WERI-Rb-1 (cell line): ENCODE data around the gene RFESD.

ENCODE experiments used
- DNase-seq: peaks from one replicate; pipeline ENCODE4 v3.0.0-alpha.2; 2020
- H3K27ac ChIP-seq: fragments of 250-450 bp; sonication (Bioruptor Pico); 2 replicates; pipeline ENCODE4 v1.5.1; 2020; ENCODE audit warnings: mild to moderate bottlenecking, moderate library complexity
- H3K27me3 ChIP-seq: fragments of 250-450 bp; sonication (Bioruptor Pico); 2 replicates; pipeline ENCODE4 v1.5.1; 2021; ENCODE audit warnings: mild to moderate bottlenecking, low read depth, moderate library complexity; ENCODE audit not compliant: insufficient read depth, severe bottlenecking
- H3K36me3 ChIP-seq: fragments of 250-450 bp; sonication (Bioruptor Pico); 2 replicates; pipeline ENCODE4 v1.5.1; 2020; ENCODE audit warnings: mild to moderate bottlenecking, moderate library complexity
- H3K4me3 ChIP-seq: 2 replicates; pipeline ENCODE4 v1.5.1; 2011; ENCODE audit warnings: low read depth, mild to moderate bottlenecking, control low read depth, low read length
- H3K9me3 ChIP-seq: fragments of 250-450 bp; sonication (Bioruptor Pico); 2 replicates; pipeline ENCODE4 v1.5.1; 2021; ENCODE audit warnings: mild to moderate bottlenecking, moderate library complexity; ENCODE audit not compliant: severe bottlenecking
- TF ChIP-seq, protein P1 (sequence below): IDR thresholded peaks from 2 replicates; pipeline ENCODE4 v1.5.1; 2011; ENCODE audit warnings: low read depth, mild to moderate bottlenecking, control low read depth, inconsistent platforms, low read length

Gene RFESD

GRCh38 chr5:95610546-95610945 is 36.0 kb upstream of the RFESD start:
- Histone ChIP-seq H3K36me3 (no peaks in the 10 kb centered on the region), H3K4me3 (no peak overlapping the region), H3K27ac (no peak overlapping the region), H3K27me3 (no peaks in the 10 kb centered on the region), H3K9me3 (no peaks in the 10 kb centered on the region)
- TF ChIP-seq, protein P1, sequence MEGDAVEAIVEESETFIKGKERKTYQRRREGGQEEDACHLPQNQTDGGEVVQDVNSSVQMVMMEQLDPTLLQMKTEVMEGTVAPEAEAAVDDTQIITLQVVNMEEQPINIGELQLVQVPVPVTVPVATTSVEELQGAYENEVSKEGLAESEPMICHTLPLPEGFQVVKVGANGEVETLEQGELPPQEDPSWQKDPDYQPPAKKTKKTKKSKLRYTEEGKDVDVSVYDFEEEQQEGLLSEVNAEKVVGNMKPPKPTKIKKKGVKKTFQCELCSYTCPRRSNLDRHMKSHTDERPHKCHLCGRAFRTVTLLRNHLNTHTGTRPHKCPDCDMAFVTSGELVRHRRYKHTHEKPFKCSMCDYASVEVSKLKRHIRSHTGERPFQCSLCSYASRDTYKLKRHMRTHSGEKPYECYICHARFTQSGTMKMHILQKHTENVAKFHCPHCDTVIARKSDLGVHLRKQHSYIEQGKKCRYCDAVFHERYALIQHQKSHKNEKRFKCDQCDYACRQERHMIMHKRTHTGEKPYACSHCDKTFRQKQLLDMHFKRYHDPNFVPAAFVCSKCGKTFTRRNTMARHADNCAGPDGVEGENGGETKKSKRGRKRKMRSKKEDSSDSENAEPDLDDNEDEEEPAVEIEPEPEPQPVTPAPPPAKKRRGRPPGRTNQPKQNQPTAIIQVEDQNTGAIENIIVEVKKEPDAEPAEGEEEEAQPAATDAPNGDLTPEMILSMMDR: no peak
- DNase-seq: no peak

DNA sequence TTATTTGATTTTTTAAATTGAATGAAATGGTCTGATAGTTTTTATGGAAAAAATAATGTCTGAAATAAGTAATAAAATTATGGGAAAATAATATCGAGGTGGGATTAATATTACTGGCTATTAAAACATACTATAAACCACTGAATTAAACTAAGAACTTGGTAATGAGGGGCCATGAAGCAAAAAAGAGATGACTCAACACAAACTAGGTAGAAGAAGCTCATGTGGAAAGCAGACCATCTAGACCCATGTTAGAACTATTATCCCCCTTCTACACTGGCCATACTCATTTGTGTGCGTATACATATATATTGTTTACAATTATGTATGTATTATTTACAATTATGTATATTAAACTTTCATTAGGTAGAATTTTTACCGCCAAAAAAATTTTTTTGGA is 35.2 kb upstream of the RFESD start:
- TF ChIP-seq, protein P1: no peak
- no peak for DNase-seq
- Histone ChIP-seq H3K27ac (no peak overlapping the region), H3K27me3 (no peaks in the 10 kb centered on the region), H3K36me3 (no peaks in the 10 kb centered on the region), H3K4me3 (no peak overlapping the region), H3K9me3 (no peaks in the 10 kb centered on the region)

DNA sequence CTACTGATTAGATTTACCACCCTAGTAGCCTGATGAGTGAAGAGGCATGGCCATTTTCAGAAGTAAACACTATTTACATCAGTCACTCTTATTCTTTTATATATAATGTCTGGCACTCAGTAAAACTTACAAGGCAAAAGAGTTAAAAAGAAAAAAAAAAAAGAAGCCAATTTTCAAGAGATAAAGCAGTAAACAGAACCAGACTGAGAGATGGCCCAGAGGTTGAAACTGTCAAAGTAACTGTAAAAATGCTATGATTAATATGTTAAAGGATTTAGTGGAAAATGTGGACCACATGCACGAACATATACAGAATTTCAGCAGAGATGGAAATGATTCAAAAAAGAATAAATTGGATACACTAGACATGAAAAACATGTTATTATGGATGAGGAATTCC is 33.1 kb upstream of the RFESD start:
- H3K4me3 ChIP-seq: no peak overlapping the region
- no peaks in the 10 kb centered on the region for H3K9me3 ChIP-seq
- H3K27ac ChIP-seq: no peak overlapping the region
- TF ChIP-seq, protein P1: no peak
- H3K36me3 ChIP-seq: no peaks in the 10 kb centered on the region
- no peaks in the 10 kb centered on the region for H3K27me3 ChIP-seq
- DNase-seq: no peak

GRCh38 chr5:95615164-95615467 is 31.5 kb upstream of the RFESD start:
- H3K36me3 ChIP-seq: no peaks in the 10 kb centered on the region
- no peak overlapping the region for H3K4me3 ChIP-seq
- TF ChIP-seq, protein P1: no peak
- no peak overlapping the region for H3K27ac ChIP-seq
- no peaks in the 10 kb centered on the region for H3K9me3 ChIP-seq
- DNase-seq: no peak
- H3K27me3 ChIP-seq: no peaks in the 10 kb centered on the region

DNA sequence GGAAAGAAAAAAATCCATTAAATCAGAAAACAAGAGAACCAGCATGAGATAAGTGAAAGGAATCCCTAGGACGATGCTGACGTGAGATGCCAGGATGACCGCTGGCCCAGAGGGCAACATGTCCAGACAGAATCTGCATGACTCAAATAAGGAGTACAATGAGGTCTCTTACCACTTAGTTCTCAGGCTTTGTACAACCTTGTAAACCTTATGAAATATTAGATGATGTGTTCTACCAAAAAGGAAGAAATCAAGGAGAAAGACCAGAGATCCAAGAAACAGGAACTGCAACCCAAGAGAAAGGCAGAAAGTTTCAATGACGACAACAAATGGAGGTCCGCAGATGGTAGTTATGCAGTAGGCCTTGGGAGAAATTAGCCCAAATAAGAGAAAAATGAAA is 29.5 kb upstream of the RFESD start:
- Histone ChIP-seq H3K9me3 (no peaks in the 10 kb centered on the region), H3K4me3 (no peak overlapping the region), H3K27ac (no peak overlapping the region), H3K36me3 (no peaks in the 10 kb centered on the region), H3K27me3 (no peaks in the 10 kb centered on the region)
- TF ChIP-seq, protein P1: no peak
- DNase-seq: no peak

DNA sequence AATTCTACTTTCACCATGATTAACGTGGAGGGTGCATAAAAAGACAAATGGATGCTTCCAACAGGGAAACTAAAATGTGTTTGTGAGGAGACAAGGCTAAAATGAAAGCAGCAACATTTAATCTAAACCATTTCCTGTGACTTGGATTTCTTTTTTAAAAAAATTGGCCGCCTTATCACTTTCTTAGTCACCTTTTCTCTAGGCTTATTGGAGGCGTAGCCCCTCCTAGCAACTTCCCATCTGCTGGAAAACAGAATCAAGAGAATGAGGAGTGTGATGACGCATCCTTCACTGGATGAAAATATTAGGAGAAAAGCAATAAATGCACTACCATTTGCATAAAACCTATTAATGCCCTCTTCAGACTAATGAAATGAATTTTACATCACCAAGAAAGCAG is 27.5 kb upstream of the RFESD start:
- DNase-seq: no peak
- Histone ChIP-seq H3K27ac (no peak overlapping the region), H3K36me3 (no peaks in the 10 kb centered on the region), H3K4me3 (no peak overlapping the region), H3K9me3 (no peaks in the 10 kb centered on the region), H3K27me3 (no peaks in the 10 kb centered on the region)
- TF ChIP-seq, protein P1: no peak
